Measurements from ENCODE around the gene MEIOB.

DNA sequence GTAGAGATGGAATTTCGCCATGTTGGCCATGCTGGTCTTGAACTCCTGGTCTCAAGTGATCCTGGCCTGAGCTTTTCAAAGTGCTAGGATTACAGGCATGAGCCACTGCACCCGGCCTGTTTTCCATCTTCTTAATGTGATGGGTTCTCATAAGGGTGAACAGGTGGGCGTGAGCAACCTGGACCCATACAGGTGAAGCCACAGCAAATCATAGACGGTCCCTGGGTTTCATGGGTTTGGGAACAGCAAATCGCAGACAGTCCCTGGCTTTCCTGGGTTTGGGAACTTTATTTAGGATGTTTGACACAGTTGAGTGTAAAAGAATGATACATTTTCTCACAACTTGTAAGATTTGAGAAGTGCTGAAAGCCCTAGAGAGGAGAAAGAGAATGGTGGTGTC lies 12.9 kb upstream of the MEIOB start:
- TF ChIP-seq, protein P1, sequence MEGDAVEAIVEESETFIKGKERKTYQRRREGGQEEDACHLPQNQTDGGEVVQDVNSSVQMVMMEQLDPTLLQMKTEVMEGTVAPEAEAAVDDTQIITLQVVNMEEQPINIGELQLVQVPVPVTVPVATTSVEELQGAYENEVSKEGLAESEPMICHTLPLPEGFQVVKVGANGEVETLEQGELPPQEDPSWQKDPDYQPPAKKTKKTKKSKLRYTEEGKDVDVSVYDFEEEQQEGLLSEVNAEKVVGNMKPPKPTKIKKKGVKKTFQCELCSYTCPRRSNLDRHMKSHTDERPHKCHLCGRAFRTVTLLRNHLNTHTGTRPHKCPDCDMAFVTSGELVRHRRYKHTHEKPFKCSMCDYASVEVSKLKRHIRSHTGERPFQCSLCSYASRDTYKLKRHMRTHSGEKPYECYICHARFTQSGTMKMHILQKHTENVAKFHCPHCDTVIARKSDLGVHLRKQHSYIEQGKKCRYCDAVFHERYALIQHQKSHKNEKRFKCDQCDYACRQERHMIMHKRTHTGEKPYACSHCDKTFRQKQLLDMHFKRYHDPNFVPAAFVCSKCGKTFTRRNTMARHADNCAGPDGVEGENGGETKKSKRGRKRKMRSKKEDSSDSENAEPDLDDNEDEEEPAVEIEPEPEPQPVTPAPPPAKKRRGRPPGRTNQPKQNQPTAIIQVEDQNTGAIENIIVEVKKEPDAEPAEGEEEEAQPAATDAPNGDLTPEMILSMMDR (IDR thresholded peaks at IDR 0.05): no peak
- TF ChIP-seq POLR2A (IDR thresholded peaks at IDR 0.05): no peak

Measured in right lobe of liver (tissue), 4 donors.